Measurements from ENCODE around the gene INSR.

DNA sequence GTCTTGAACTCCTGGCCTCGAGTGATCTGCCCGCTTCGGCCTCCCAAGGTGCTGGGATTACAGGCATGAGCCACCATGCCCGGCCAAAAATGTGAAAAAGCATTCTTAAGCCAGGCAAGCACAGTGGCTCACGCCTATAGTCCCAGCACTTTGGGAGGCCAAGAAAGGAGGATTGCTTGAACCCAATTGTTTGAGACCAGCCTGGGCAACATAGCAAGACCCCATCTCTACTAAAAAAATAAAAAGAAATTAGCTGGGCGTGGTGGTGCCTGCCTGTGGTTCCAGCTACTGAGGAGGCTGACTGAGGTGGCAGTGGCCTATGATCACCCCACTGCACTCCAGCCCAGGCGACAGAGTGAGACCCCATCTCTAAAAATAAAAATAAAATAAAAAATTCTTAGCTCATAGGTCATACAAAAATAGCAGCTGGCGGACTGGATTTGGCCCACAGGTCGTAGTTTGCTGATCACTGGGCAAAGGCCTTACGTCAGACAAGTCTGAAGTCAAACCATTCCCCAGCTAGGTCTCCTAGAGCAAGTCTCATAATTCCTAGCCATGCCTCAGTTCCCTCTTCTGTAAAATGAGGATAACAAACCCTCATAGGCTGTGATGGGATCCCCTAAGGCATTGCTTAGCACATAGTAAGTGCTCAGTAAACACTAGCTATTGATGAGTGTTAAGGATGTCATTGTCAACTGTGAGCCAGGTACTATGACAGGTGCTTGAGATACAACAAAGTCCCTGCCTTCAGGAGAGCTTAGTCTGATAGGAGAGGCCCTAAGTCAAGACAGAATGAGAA lies 36.0 kb downstream of the INSR start:
- no peak for TF ChIP-seq POLR2AphosphoS5 (IDR thresholded peaks at IDR 0.05; ENCODE audit: low read depth, low read length)
- TF ChIP-seq, protein P1, sequence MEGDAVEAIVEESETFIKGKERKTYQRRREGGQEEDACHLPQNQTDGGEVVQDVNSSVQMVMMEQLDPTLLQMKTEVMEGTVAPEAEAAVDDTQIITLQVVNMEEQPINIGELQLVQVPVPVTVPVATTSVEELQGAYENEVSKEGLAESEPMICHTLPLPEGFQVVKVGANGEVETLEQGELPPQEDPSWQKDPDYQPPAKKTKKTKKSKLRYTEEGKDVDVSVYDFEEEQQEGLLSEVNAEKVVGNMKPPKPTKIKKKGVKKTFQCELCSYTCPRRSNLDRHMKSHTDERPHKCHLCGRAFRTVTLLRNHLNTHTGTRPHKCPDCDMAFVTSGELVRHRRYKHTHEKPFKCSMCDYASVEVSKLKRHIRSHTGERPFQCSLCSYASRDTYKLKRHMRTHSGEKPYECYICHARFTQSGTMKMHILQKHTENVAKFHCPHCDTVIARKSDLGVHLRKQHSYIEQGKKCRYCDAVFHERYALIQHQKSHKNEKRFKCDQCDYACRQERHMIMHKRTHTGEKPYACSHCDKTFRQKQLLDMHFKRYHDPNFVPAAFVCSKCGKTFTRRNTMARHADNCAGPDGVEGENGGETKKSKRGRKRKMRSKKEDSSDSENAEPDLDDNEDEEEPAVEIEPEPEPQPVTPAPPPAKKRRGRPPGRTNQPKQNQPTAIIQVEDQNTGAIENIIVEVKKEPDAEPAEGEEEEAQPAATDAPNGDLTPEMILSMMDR (IDR thresholded peaks at IDR 0.05): no peak
- TF ChIP-seq JUND (IDR thresholded peaks at IDR 0.05): no peak
- no peak for TF ChIP-seq EZH2phosphoT487 (IDR thresholded peaks at IDR 0.05; ENCODE audit: borderline replicate concordance, low read depth)
- no peak for TF ChIP-seq CHD2 (IDR thresholded peaks at IDR 0.05; ENCODE audit: low read length, partially characterized antibody)
- TF ChIP-seq, protein P2, sequence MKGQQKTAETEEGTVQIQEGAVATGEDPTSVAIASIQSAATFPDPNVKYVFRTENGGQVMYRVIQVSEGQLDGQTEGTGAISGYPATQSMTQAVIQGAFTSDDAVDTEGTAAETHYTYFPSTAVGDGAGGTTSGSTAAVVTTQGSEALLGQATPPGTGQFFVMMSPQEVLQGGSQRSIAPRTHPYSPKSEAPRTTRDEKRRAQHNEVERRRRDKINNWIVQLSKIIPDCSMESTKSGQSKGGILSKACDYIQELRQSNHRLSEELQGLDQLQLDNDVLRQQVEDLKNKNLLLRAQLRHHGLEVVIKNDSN (IDR thresholded peaks at IDR 0.05; ENCODE audit: borderline replicate concordance, low read depth): no peak
- TF ChIP-seq TEAD4 (IDR thresholded peaks at IDR 0.05; ENCODE audit: borderline replicate concordance, insufficient read depth): no peak
- TF ChIP-seq, protein P3, sequence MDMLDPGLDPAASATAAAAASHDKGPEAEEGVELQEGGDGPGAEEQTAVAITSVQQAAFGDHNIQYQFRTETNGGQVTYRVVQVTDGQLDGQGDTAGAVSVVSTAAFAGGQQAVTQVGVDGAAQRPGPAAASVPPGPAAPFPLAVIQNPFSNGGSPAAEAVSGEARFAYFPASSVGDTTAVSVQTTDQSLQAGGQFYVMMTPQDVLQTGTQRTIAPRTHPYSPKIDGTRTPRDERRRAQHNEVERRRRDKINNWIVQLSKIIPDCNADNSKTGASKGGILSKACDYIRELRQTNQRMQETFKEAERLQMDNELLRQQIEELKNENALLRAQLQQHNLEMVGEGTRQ (IDR thresholded peaks at IDR 0.05; ENCODE audit: borderline replicate concordance, low read depth, low read length): no peak
- no peak for TF ChIP-seq EP300 (IDR thresholded peaks at IDR 0.05; ENCODE audit: borderline replicate concordance in 1 of 2, low read depth in 1 of 2, low read length in 1 of 2)
- no peak for TF ChIP-seq FOXJ3 (CRISPR knock-in tag; IDR thresholded peaks at IDR 0.05)
